Cardiac septum (tissue), 1 donor: ENCODE measurements around the gene DSC1. TPM values are rescaled to one million over a fixed set of nuclear protein-coding genes. Genes with fewer than 3 reads are reported as not detected.

Experiments
- total RNA-seq: library from RNA; stranded (reverse); fragmentation: NEBNext Ultra II Directional; extraction: Animal tissue kit (Norgen Biotek cat#: 25700); gene quantifications from one replicate; pipeline ENCODE4 v1.2.1, GENCODE V29; 2021
- donor health status: DM: no; HTN: no; CAD: no.

DSC1 gene
- total RNA-seq, 1 donor from 2014 or later, result 10.0 TPM

Other genes starting within 250 kb of the DSC1 start
- 0.65 TPM for gene DSC3, start 120.1 kb downstream of the DSC1 start, total RNA-seq
- 26.7 TPM for gene DSC2, start 60.4 kb downstream of the DSC1 start, total RNA-seq
- 0.89 TPM for gene DSG1, start 155.3 kb upstream of the DSC1 start, total RNA-seq
- not detected for gene DSG4, start 213.9 kb upstream of the DSC1 start, total RNA-seq